Muscle layer of colon (tissue), 2 donors: Measurements from ENCODE around the gene CLIC1.

ENCODE experiments used
- H3K27ac ChIP-seq: one replicate; pipeline ENCODE4 v1.7.0; 2013; ENCODE audit warnings: low read depth, mild to moderate bottlenecking, low read length, moderate library complexity
- H3K27me3 ChIP-seq, 2 donors: one replicate each; pipeline ENCODE4 v1.7.0; 2013; ENCODE audit warnings: low read length in 2 of 2, mild to moderate bottlenecking in 2 of 2; ENCODE audit not compliant: insufficient read depth in 2 of 2, control insufficient read depth in 1 of 2
- H3K36me3 ChIP-seq: one replicate; pipeline ENCODE4 v1.7.0; 2013; ENCODE audit warnings: mild to moderate bottlenecking, low read length; ENCODE audit not compliant: insufficient read depth
- H3K4me1 ChIP-seq: one replicate; pipeline ENCODE4 v1.7.0; 2013; ENCODE audit warnings: mild to moderate bottlenecking, low read length; ENCODE audit not compliant: insufficient read depth
- H3K4me3 ChIP-seq, 2 donors: one replicate each; pipeline ENCODE4 v1.7.0; 2013; ENCODE audit warnings: low read length in 2 of 2, low read depth in 1 of 2, mild to moderate bottlenecking in 1 of 2, moderate library complexity in 1 of 2
- H3K9ac ChIP-seq: one replicate; pipeline ENCODE4 v1.7.0; 2013; ENCODE audit warnings: low read length
- H3K9me3 ChIP-seq: one replicate; pipeline ENCODE4 v1.7.0; 2013; ENCODE audit warnings: mild to moderate bottlenecking, low read length
- donor health status: abdominal sarcoma.
- donor health status: Adenocarcinoma of cecum.

Gene CLIC1

DNA sequence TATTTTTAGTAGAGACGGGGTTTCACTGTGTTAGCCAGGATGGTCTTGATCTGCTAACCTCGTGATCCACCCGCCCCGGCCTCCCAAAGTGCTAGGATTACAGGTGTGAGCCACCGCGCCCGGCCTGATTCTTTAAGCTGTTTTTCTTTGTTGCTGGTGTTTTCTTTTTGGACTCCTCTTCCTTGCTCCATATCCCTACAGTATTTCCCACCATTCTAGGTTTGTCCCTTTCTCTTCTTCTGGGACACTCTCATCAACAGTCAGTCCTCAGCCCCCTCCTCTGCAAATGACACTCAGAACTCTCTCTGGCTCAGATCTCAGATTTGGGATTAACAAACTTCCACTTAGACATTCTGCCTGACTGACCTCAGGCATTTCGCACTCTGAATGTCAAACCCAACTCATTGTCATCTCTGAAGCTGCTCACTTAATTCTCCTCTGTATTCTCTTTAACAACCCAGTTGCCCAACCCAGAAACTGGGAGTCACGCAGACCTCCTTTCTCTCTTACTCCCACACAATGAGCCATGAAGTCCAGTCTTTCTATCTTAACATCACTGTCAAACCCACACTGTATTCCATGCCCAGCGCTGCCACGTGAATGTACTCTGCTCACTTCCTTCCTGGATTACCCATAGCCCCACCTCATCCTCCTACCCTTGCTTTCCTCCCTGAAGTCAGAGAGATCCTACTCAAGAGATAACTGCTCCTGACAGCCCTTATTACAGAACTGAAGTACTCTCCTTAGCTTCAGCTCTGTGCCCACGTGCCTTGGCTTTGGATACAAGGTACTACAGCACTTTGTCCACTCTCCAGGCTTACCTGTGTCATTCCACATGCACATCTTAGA lies 10.6 kb downstream of the CLIC1 start:
- no peak overlapping the region for H3K9ac ChIP-seq
- H3K4me3 ChIP-seq, result no peak overlapping the region
- H3K4me1 ChIP-seq, result peaks cover 20% of the 10 kb centered on the region
- peaks cover 23% of the 10 kb centered on the region for H3K36me3 ChIP-seq
- H3K9me3 ChIP-seq, result no peaks in the 10 kb centered on the region
- H3K27ac ChIP-seq, result no peak overlapping the region
- no peaks in the 10 kb centered on the region for H3K27me3 ChIP-seq

DNA sequence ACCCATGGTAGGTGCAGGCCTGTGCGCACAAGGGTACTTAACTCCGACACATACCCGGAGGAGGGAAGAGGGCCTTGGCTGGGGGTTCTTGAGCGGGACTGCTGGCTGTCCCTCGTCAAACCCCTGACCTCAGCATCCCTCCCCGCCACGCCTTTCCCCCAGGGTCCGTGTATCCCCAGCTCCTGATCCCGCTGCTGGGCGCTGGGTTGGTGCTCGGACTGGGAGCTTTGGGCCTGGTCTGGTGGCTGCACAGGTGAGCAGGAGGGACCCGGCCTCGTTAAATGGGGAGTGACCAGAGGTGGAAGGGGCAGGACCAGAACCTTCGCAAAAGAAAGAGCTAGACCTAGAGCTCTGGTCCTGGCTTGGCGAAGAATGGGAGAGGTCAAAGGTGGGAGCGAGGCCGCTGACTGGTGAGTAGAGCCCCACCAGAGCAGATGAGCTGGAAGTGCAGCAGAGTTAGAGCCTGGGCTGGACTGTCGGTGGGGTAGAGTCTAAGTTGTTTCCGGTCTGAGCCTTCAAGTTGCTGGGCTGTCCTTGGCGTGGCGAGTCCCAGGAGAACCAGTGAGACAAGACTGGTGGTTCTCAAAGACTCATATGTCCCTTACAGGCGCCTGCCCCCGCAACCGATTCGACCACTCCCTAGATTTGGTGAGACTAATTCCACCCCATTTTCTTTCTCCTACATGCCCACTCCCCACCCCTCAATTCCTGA lies 12.2 kb downstream of the CLIC1 start:
- Histone ChIP-seq H3K36me3 (peaks cover 23% of the 10 kb centered on the region), H3K27me3 (no peaks in the 10 kb centered on the region), H3K9me3 (no peaks in the 10 kb centered on the region), H3K4me1 (peaks cover 15% of the 10 kb centered on the region), H3K4me3 (no peak overlapping the region), H3K9ac (no peak overlapping the region), H3K27ac (no peak overlapping the region)

- Histone ChIP-seq H3K27ac (no peak within 1 kb of the TSS), H3K9ac (no peak within 1 kb of the TSS), H3K9me3 (no peaks in the 10 kb centered on the region), H3K4me3 (no peak within 1 kb of the TSS), H3K36me3 (peaks cover 23% of the 10 kb centered on the region), H3K27me3 (no peaks in the 10 kb centered on the region), H3K4me1 (peaks cover 10% of the 10 kb centered on the region)
Observed at GRCh38 chr6:31723245-31723979, 12.9 kb downstream of the CLIC1 start, which contains the start of gene MPIG6B. Gene MPIG6B, plus strand, starts transcription at chr6:31723373. Its CDS starts 11 bp downstream, at chr6:31723384.

GRCh38 chr6:31722173-31722572 lies 14.2 kb downstream of the CLIC1 start:
- Histone ChIP-seq H3K9me3 (no peaks in the 10 kb centered on the region), H3K4me3 (no peak overlapping the region), H3K27ac (no peak overlapping the region), H3K36me3 (peaks cover 14% of the 10 kb centered on the region), H3K9ac (no peak overlapping the region), H3K27me3 (no peaks in the 10 kb centered on the region), H3K4me1 (no peaks in the 10 kb centered on the region)

- no peaks in the 10 kb centered on the region for H3K9me3 ChIP-seq
Observed at GRCh38 chr6:31721351-31722020, 14.8 kb downstream of the CLIC1 start, which contains the start of gene LY6G6C. Gene LY6G6C, minus strand, starts transcription at chr6:31721746. Its CDS starts 67 bp downstream, at chr6:31721679.

GRCh38 chr6:31720196-31720770 lies 16.0 kb downstream of the CLIC1 start:
- Histone ChIP-seq H3K9ac (no peak overlapping the region), H3K4me3 (no peak overlapping the region), H3K27ac (no peak overlapping the region), H3K27me3 (no peaks in the 10 kb centered on the region), H3K9me3 (no peaks in the 10 kb centered on the region), H3K4me1 (peaks cover 4% of the 10 kb centered on the region), H3K36me3 (no peaks in the 10 kb centered on the region)

More at GRCh38 chr6:31721351-31722020, 14.8 kb downstream of the CLIC1 start, which contains the start of gene LY6G6C:
- H3K4me1 ChIP-seq, result no peaks in the 10 kb centered on the region
- H3K4me3 ChIP-seq, result no peak within 1 kb of the TSS
- peaks cover 7% of the 10 kb centered on the region for H3K36me3 ChIP-seq
- no peak within 1 kb of the TSS for H3K27ac ChIP-seq
- no peaks in the 10 kb centered on the region for H3K27me3 ChIP-seq
- no peak within 1 kb of the TSS for H3K9ac ChIP-seq

DNA sequence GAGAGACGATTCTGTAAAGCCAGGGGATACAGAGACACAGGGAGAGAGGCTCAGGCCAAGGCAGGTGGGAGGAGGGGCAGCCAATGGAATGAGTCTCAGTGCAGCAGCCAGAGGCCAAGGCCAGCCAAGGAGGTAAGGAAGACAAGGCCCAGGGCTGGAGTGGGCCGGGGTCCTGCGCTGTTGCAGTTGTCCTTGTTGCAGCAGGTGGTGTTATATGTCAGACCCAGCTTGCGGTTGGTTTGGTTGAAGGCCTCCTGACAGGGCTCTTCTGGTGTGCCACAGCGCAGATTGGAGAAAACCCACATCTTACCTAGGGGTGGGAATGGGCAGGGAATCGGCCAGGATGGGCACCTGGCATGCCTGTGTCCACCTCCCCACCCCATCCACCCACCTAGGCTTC lies 17.3 kb downstream of the CLIC1 start:
- Histone ChIP-seq H3K9me3 (no peaks in the 10 kb centered on the region), H3K4me3 (no peak overlapping the region), H3K36me3 (no peaks in the 10 kb centered on the region), H3K9ac (no peak overlapping the region), H3K27ac (no peak overlapping the region), H3K4me1 (peaks cover 9% of the 10 kb centered on the region), H3K27me3 (no peaks in the 10 kb centered on the region)

DNA sequence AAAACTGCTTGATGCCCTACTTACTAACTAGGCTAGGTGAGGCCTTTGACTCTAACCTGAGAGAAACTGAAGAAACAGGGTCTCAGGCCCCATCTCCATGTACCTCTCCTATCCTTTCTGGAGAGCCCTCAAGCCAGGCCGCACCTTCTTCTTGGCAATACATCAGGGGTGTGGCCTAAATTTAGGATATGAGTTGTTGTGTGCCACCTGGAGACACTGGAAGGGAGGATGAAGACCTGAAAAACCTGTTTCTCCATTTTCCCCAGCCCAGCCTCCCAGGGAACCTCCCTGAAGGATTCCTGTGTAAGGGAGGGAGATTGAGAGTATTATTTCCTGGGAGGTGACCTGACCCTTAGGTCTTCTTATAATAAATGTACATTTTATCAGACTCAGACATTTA lies 18.1 kb downstream of the CLIC1 start:
- Histone ChIP-seq H3K9me3 (no peaks in the 10 kb centered on the region), H3K4me3 (no peak overlapping the region), H3K4me1 (peaks cover 9% of the 10 kb centered on the region), H3K27ac (no peak overlapping the region), H3K36me3 (no peaks in the 10 kb centered on the region), H3K27me3 (no peaks in the 10 kb centered on the region), H3K9ac (no peak overlapping the region)

DNA sequence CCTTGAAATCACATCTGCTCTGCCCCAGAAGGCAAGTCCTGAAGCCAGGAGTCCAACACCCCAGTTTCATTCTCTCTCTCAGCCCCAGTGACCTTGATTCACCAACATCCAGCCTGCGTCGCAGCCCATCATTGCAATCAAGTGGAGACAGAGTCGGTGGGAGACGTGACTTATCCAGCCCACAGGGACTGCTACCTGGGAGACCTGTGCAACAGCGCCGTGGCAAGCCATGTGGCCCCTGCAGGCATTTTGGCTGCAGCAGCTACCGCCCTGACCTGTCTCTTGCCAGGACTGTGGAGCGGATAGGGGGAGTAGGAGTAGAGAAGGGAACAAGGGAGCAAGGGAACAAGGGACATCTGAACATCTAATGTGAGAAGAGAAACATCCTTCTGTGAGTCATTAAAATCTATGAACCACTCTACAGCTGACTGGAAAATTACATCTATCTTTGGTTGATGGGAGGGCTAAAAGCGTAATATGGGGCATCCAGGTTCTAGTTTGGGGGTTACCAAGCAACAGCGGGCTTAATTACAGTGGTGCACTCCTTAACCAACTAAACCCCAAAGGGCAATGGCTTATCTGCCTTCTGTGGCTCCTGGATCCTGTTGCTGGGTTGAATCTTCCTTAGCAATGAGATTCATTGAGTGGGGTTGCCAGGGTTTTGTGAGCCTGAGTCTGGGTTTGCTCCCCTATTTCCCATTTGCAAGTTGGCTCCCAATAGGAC lies 18.7 kb downstream of the CLIC1 start:
- Histone ChIP-seq H3K27ac (no peak overlapping the region), H3K4me1 (peaks cover 9% of the 10 kb centered on the region)

More for the DNA sequence above, 18.7 kb downstream of the CLIC1 start:
- H3K36me3 ChIP-seq, result no peaks in the 10 kb centered on the region
- no peaks in the 10 kb centered on the region for H3K27me3 ChIP-seq
- no peaks in the 10 kb centered on the region for H3K9me3 ChIP-seq
- H3K9ac ChIP-seq, result no peak overlapping the region
- H3K4me3 ChIP-seq, result no peak overlapping the region
